GM21423 (cell line): ENCODE data around the gene KCNAB1.
"Not testable (repeated sequence)": the region's sequence is repeated elsewhere in the genome, so short reads cannot be mapped to it uniquely, and the experiment has no call there.

Experiments used
- ATAC-seq: cut with Tn5 transposase; IDR thresholded peaks from one replicate; pipeline ENCODE4 v1.9.1; 2021; ENCODE audit warnings: mild to moderate bottlenecking, moderate library complexity; ENCODE audit not compliant: unreplicated experiment

Gene KCNAB1

DNA sequence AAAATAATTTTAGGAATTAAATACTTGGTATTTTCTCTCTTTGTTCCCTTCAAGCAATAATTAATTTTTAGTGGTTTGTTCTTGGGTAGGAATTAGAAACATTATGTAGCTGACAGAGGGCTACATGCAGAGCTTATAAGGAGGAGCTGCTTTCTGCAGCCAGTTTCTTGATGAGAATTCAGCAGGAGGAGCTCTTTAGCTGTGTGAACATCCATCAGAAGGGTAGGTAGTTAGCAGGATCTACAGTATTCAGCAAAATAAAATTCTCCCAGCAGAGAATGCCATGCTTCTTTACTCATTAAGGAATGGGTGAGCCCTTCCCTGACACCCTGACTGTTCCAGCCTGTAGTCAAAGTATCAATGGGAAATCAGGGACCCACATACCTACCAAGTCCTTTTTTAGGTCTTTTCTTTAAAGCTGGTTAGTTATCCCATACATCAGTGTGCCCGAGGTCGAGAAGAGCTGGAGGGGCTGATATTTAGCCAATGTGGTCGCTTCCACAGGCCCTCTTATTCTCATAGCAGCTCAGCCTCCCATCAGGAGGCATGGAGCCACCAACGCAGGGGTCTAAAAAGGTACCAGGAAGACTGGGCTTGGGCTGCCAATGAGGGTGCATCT is 54.0 kb downstream of the KCNAB1 start:
- no peak for ATAC-seq

DNA sequence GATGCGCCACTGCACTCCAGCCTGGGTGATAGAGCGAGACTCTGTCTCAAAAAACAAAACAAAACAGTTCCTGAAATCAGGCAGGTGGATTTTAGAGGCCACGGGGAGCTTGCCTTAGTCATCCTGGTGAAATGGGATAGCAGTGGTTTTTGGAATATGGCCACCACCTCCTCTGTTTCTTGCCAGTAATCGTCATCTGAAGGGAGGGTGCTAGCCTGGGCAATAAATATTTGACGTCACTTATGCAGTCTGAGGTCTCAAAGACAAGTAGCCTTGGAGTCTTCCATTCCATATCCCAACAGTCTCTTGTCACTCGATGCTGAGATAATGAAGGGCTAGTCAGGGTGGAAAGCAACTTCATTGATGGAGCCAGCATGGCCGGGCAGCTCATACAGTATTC is 55.2 kb downstream of the KCNAB1 start:
- no peak for ATAC-seq

DNA sequence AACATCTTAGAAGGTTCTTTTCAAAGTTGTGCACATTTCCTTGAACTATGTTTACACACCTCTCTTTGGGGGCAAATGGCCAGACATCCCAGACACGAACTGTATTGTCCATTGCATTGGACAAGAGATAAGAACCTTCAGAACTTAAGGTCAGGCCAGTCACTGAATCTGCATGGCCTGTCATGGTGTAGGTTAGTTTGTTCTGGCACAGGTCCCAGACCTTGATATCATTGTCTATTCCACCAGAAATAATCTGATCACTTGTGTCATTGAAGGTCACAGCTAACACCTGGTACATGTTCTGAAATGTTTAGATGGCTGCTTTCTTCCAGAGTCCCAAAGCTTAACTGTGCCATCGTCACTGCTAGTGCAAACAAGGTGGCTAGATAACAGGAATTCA is 55.7 kb downstream of the KCNAB1 start:
- no peak for ATAC-seq

DNA sequence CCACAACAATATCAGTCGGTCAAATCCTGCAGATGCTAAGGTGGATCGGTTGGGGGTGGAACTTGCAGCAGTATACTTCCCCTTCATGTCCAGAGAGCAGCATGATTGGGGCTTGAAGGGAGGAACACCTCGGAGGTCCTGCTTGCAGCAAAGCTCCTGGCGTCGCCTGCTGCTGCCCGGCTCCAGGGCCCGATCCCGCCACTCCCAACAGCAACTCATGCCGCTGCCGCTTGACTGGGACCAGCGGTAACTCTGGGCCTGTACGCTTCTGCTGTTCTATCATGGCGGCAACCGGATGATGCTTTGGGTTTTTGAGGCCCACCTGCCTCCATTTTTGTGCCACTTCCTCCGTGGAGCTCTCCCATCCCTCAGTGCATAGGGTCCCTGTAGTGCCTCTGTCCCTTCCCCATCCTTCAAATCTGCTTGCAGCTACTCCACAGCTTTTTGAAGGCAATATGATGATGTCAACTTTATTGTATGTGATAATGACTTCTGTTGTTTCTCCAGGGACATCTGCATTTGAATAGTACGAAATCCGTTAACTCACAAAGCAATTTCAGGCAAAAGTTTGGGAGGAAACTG is 56.3 kb downstream of the KCNAB1 start:
- ATAC-seq, result no peak

DNA sequence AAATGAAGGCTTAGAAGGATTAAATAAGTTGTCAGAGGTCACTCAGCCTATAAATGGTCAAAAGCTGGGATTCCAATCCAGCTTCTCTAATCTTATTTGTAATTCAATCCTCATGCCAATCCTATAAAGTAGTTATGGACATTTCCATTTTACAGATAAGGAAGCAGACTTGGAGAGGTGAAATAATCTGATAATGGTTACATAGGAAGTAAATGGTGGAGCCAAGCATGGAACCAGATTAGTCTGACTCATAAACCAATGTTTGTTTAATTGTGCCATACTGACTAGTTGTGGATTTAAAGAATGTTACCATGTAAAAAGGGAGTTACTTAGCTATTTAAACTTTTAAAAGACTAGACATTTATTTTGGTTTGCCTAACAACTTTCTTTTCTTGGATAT is 59.7 kb downstream of the KCNAB1 start:
- ATAC-seq, result no peak

DNA sequence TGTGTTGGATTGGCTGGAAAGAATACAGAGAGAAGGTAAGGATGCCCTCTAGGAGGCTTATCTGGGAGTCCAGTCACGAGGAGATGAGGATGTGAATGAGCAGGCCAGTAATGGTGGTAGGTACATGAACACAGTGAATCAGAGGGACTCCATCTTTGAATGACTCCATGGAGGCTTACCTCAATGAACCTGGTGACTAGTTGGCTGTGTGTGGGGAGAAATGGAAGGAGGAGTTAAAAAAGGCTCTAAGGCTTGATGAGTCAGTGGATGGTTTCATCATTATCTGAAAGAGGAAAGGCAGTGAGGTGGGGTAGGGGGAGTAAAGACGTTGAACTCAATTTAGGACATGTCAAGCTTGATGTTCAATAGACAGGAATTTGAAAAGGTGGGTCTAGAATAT is 61.1 kb downstream of the KCNAB1 start:
- ATAC-seq, result no peak

DNA sequence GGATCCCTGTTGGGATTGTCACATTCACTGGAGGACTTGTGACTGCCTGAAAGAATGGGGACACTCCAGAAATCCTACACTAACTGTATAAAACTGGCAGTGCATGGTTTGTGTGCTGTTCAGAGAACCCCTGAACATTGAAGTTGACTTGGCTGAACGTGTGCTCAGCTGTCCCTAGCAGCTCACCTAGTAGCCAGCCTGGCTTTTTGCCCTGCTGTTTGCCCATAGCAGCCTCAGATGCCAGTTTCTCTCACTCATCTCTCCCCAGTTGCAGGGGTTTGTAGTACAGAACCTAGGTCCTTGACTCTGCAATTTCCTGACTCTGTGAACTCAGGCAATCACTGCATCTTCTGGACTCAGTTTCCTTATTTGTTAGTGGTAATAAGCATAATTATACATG is 63.0 kb downstream of the KCNAB1 start:
- ATAC-seq, result no peak

DNA sequence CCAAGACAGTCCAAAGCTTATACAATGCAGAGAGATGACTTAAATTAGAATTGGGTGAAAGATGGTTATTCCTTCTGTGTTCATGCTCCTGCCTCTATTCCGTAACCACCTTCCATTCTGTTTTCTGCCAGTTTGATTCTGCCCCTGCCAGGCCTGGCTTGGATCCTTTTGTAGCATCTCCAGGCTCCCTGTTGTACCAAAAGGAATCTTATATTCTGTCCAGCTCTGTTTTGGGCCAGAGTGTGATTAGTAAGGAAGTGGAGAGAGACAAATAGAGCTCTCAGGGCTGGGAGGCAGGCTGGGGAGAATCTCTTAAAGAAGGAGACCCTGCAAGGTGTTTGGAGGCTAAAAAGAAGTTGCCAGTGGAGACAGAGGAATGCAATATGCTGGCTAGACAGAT is 63.8 kb downstream of the KCNAB1 start:
- ATAC-seq, result no peak

DNA sequence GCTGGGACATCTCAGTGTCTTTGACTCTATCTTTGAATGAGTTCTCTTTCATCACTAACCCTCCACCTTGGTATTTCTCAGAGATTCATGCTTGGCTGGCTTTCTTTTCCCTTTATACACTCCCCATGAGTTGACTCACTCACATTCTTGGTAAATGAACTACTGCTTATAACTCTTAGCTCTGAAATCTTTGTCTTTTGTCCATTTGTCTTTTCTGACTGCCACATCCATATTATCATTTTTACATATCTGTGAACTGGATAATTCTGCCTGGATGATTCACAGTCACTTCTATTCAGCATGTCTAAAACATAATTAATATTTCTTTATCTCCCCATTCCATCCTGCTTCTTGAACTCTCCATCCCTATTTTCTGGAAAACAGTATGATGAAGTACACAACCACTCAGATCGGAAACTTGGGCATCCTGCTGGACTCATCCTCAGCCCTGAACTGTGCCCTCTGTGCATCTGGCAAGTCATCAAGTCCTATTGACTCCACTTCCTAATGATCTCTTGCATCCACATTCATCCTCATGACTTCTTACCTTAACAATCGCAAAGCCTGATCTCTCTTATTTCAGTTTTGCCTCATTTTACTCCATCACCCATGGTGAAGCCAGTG is 66.9 kb downstream of the KCNAB1 start:
- ATAC-seq, result no peak

DNA sequence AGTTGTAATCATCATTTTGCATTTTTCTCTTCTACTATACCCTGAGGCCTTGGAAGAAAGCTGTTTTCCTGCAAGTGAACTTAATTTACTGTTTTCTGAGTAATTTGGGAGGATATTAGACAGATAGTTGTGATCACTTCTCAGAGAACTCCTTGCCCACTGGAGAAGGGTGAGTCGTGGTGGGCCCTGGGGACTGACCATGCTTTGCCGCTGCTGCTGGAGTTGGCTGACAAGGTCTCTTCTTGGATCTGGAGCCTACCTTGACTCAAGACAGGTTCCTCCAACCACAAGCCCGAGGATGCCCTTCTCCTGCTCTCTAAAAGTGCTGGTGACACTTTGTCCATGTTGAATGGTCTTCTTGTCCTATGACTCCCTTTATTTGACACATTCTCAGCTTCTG is 68.4 kb downstream of the KCNAB1 start:
- no peak for ATAC-seq

DNA sequence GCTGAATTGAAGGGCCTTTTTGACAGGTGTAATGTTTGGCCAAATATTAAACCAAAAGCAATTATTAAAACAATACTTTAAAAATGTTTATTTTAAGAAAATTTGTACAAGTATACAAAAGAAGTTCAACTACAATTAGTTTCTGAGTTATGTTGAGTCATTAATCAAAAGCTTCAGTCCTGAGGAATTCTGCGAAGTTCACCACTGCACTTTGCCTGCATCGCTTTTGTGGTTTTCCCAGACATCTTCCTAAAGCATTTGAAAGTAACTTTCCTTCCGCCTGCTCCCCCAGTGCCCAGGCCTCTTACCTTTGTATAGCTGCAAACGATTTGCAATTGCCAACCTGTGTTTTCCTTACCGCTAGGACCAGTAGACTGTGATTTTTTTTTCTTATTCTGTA is 69.5 kb downstream of the KCNAB1 start:
- no peak for ATAC-seq

DNA sequence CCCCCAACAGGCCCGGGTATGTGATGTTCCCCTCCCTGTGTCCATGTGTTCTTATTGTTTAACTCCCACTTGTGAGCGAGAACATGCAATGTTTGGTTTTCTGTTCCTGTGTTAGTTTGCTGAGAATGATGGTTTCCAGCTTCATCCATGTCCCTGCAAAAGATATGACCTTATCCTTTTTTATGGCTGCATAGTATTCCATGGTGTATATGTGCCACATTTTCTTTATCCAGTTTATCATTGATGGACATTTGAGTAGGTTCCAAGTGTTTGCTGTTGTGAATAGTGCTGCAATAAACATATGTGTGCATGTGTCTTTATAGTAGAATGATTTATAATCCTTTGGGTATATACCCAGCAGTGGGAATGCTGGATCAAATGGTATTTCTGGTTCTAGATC is 74.6 kb downstream of the KCNAB1 start:
- ATAC-seq, result not testable (repeated sequence)

DNA sequence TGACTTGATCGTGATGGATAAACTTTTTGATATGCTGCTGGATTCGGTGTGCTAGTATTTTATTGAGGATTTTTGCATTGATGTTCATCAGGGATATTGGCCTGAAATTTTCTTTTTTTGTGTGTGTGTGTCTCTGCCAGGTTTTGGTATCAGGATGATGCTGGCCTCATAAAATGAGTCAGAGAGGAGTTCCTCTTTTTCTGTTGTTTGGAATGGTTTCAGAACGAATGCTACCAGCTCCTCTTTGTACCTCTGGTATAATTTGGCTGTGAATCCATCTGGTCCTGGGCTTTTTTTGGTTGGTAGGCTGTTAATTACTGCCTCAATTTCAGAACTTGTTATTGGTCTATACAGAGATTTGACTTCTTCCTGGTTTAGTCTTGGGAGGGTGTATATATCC is 76.8 kb downstream of the KCNAB1 start:
- ATAC-seq, result not testable (repeated sequence)

DNA sequence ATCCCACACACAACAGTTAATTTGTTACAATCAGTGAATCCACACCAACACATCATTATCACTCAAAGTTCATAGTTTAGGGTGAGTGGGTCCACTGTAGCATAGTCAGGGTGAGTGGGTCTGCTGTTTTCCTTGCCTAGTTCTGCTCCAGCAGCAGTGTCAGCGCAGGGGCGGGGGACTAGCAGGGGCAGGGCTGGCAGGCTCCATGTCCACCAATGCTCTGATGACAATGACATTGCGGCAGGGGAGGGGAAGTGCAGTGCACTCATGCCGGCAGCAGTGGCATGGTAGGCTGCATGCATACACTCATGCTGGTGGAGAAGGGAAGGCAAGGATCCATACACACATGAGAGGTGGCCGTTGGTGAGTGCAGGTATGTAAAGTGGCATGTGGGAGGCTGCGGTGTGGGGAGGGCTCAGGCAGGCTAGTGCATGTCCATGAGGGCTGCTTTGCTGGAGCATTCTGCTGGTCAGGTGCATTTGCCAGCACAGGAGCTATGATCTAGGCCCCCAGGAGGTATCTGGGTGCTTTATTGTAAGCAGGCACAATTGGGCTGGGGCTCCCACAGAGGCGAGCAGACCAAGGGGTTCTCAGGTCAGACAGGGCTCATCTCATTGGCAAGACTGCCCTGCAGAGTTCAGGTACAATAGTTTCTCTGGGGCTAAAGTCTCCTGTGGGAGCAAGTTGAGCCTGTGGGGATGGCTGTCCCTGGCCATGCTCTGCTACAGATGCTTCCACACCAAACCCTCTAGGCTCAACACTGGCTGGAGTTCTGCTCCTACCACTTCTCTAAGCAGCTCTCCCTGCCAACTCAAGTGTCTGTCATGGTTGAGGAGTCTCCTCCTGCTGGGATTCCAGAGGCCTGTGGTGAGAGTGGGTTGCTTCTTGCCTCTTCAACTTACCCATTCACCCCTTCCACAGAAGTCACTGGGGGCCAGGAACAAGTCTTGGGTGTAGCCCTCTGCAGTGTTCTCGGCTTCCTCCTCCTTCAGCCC is 81.3 kb downstream of the KCNAB1 start:
- no peak for ATAC-seq

DNA sequence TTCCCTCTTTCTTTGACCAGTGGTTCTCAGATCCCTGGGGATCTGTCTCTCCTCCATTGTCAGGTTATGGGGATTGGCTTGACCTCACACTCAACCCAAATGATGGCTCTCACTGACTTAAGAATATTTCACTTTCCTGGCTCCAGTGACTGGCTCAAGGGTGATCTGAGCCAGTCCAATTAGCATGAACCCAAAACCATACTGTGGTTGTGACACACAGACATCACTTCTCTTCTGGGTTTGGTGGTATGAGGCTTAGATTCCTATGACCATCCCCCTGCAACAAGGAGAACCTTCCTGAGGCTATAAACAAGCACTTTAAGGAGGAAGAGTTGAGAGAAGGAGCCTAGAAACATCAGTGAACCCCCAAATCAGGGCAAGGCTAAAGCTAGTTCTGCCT is 85.8 kb downstream of the KCNAB1 start:
- ATAC-seq, result no peak

DNA sequence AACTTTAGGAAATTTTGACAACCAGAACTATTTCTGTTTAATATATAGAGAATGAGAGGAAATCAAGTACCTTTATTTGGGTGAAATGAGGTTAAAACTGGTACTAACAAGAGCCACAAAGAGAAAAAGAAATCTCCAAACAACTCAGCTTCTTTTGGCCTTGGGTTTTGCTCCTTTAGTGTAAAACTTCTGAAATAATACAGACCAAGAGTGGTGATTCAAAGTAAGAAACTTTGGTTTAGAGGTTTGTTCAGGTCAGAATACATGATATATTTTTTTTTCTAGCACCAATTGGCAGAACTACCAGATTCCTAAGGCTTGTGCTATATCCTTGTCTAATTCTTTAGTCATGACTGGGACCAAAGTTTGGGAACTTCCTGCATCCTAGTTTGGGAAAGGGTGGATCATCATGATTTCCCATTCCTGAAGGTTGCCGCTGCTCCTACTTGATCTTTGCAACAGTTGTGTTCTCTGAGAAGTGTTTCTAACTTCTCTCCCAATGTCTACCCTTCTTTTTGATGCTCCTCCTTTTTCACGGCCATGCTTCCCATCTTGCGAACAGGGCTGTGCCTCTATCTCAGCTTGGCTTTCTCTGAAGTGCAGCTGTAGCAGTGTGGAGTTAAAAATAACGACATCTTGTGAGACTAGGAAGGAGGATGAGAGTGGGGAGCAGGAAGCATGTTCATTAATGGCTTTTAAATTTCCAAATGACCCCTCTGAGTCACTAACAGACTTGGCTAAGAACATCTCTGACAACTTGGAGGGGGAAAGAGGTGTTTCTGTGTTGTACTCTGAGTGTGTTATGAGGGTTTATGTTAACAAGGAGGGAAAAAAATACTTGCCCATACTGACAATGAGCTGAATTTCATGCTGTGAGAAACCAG is 87.7 kb downstream of the KCNAB1 start:
- no peak for ATAC-seq

DNA sequence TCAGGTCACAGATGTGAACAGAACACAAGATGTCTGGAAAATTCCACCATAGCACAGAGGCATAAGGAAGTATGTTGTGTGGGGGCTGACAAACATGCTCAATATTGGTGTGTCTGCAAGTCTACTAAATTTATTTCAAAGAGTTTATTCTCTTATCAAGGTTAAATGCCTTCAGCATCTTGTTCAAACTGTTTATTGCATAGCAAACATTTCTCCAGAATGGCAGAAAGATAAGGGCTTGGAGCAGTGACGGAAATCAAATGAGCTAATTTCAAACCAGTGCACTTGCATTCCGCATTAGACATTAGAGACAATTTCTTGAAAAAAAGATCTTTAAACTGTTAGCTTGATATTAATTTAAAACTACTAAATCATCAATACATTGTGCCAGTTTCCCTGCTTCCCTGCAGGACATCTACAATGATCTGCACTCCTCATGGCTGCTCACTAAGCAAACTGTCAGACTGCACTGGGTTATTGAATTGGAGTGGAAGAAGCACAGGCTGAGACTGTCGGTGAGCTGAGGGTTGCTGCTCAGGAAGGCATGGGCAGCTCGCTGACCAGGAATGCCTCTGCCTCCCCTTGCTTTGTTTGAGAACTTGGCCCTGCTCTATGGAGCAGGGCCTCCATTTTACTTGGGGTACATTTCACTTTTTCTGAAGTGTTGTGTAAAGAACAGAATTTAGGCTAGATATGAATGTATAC is 89.4 kb downstream of the KCNAB1 start:
- ATAC-seq, result no peak

DNA sequence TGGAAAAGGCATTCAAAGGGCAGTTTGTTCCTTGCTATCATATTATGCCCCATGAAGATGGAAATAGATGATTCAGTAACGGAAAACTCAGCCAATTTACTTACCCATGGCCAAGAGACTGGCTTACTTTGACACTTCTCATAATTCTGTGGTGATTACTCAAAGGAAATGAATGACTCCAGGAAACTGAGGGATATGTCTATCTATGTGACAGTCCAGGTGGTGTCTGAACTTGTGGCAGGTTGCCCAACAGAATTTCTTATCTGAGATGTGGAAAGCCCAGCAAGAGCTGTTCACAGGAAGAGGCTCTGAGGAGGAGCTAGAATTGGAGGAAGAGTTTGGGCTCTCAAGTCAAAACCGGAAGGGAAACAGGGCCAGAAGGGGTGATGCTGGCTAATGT is 91.2 kb downstream of the KCNAB1 start:
- ATAC-seq, result no peak

DNA sequence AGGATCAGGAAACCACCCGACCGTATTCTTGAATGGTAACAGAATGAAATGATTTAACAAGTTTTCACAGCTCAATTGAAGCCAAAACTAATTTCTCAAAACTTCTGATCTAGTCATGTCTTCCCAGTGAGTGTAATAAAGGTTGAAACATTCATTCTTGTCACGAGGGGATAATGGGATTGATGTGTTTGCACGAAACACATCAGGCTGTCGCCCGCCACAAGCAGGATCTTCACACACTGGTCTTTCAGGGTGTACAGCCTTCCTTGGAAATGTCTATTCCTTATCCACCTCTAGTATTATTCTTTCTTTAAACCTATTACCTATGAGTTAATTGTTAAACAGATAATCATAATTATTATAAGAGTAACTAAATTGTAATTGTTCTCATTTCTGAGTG is 94.3 kb downstream of the KCNAB1 start:
- ATAC-seq, result no peak

DNA sequence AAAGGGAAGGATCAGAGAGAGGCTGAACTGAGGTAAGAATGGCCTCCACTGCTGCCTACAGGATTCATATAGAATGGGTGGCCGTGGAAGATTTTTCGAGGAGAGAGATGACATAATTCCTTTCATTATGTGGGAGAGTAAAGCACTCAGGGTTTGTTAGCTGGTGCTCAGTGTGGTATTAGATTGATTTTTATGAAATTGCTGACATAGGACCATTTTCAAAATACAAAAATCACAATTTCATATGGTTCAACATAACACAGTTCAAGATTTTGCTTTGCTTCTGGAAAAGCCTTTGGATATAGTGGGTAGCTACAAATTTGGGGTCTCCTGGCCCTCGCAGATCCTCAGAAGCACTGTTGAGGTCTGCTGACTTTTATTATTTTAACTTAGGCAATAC is 95.4 kb downstream of the KCNAB1 start:
- ATAC-seq, result no peak
